Endothelial cell (in vitro differentiated cells): ENCODE measurements around the gene CDH15. TPM values are rescaled to one million over a fixed set of nuclear protein-coding genes. Genes with fewer than 3 reads are reported as not detected.
A peak's percentile ranks its signal among the peaks of the same experiment; 100 is the strongest.

Experiments
- DNase-seq: peaks from one replicate; pipeline ENCODE4 v3.0.0; 2021; ENCODE audit warnings: low spot score
- H3K27ac Mint-ChIP-seq: one replicate; pipeline ENCODE4 v1.8.0; 2021; ENCODE audit warnings: mixed read lengths, inconsistent platforms; ENCODE audit not compliant: unreplicated experiment
- H3K27me3 Mint-ChIP-seq: one replicate; pipeline ENCODE4 v1.8.0; 2021; ENCODE audit warnings: mild to moderate bottlenecking, moderate library complexity, mixed read lengths, inconsistent platforms; ENCODE audit not compliant: unreplicated experiment
- H3K36me3 Mint-ChIP-seq: one replicate; pipeline ENCODE4 v1.8.0; 2021; ENCODE audit warnings: mild to moderate bottlenecking, low read depth, mixed read lengths, inconsistent platforms; ENCODE audit not compliant: unreplicated experiment
- H3K4me1 Mint-ChIP-seq: one replicate; pipeline ENCODE4 v1.8.0; 2021; ENCODE audit warnings: mild to moderate bottlenecking, mixed read lengths, inconsistent platforms; ENCODE audit not compliant: unreplicated experiment
- H3K4me3 Mint-ChIP-seq: one replicate; pipeline ENCODE4 v1.8.0; 2021; ENCODE audit warnings: mild to moderate bottlenecking, mixed read lengths, inconsistent platforms; ENCODE audit not compliant: unreplicated experiment
- H3K9me3 Mint-ChIP-seq: one replicate; pipeline ENCODE4 v1.8.0; 2021; ENCODE audit warnings: mixed read lengths, inconsistent platforms; ENCODE audit not compliant: unreplicated experiment
- CTCF ChIP-seq: fragments of 200-600 bp; sonication (generic); IDR thresholded peaks from one replicate; pipeline ENCODE4 v1.5.0; 2021; ENCODE audit warnings: antibody characterized with exemption; ENCODE audit not compliant: unreplicated experiment
- long read RNA-seq: library from polyadenylated mRNA; unstranded; transcript quantifications from one replicate; pipeline ENCODE4 v2.0.0, GENCODE V29; 2020; ENCODE audit not compliant: unreplicated experiment
- total RNA-seq: library from RNA; stranded (reverse); fragmentation: NEBNext Ultra II Directional; extraction: Animal tissue kit (Norgen Biotek cat#: 25700); gene quantifications from one replicate; pipeline ENCODE4 v1.2.1, GENCODE V29; 2021; ENCODE audit not compliant: unreplicated experiment

CDH15 gene
- total RNA-seq: not detected
- long read RNA-seq: 0 reads

GRCh38 chr16:89171216-89172170 lies at the start of gene CDH15:
TSS of gene CDH15 (plus strand) at chr16:89171748. CDS start at chr16:89171832, 84 bp downstream.
- Mint-ChIP-seq H3K27ac (peak within 1 kb of the TSS; percentile 57), H3K4me3 (peak within 1 kb of the TSS; percentile 34), H3K9me3 (no peaks in the 10 kb centered on the region), H3K27me3 (peaks cover 11% of the 10 kb centered on the region), H3K4me1 (peaks cover 3% of the 10 kb centered on the region), H3K36me3 (no peaks in the 10 kb centered on the region)
- peak; percentile 89 for DNase-seq
- no peak for TF ChIP-seq CTCF

- Mint-ChIP-seq H3K4me3 (no peak overlapping the region), H3K27me3 (no peaks in the 10 kb centered on the region), H3K9me3 (no peaks in the 10 kb centered on the region), H3K27ac (no peak overlapping the region), H3K4me1 (no peaks in the 10 kb centered on the region), H3K36me3 (peaks cover 25% of the 10 kb centered on the region)
- TF ChIP-seq CTCF: no peak
- no peak for DNase-seq
Measured at GRCh38 chr16:89122322-89122851, 49.2 kb upstream of the CDH15 start.

GRCh38 chr16:89123001-89123830 lies 48.3 kb upstream of the CDH15 start:
- Mint-ChIP-seq H3K36me3 (peaks cover 19% of the 10 kb centered on the region), H3K27me3 (no peaks in the 10 kb centered on the region), H3K9me3 (no peaks in the 10 kb centered on the region), H3K4me3 (no peak overlapping the region), H3K4me1 (no peaks in the 10 kb centered on the region), H3K27ac (no peak overlapping the region)
- no peak for DNase-seq
- TF ChIP-seq CTCF: no peak

GRCh38 chr16:89123831-89124100 lies 47.8 kb upstream of the CDH15 start:
- Mint-ChIP-seq H3K4me1 (no peaks in the 10 kb centered on the region), H3K27me3 (no peaks in the 10 kb centered on the region), H3K9me3 (no peaks in the 10 kb centered on the region), H3K27ac (no peak overlapping the region), H3K4me3 (no peak overlapping the region), H3K36me3 (peaks cover 21% of the 10 kb centered on the region)
- DNase-seq: no peak
- no peak for TF ChIP-seq CTCF
